HG02981 (cell line): Measurements from ENCODE around the gene ARHGAP6.

Source experiments
- ATAC-seq: cut with Tn5 transposase; IDR thresholded peaks from one replicate; pipeline ENCODE4 v1.9.1; 2021; ENCODE audit warnings: mild to moderate bottlenecking, moderate library complexity; ENCODE audit not compliant: unreplicated experiment

Gene ARHGAP6

DNA sequence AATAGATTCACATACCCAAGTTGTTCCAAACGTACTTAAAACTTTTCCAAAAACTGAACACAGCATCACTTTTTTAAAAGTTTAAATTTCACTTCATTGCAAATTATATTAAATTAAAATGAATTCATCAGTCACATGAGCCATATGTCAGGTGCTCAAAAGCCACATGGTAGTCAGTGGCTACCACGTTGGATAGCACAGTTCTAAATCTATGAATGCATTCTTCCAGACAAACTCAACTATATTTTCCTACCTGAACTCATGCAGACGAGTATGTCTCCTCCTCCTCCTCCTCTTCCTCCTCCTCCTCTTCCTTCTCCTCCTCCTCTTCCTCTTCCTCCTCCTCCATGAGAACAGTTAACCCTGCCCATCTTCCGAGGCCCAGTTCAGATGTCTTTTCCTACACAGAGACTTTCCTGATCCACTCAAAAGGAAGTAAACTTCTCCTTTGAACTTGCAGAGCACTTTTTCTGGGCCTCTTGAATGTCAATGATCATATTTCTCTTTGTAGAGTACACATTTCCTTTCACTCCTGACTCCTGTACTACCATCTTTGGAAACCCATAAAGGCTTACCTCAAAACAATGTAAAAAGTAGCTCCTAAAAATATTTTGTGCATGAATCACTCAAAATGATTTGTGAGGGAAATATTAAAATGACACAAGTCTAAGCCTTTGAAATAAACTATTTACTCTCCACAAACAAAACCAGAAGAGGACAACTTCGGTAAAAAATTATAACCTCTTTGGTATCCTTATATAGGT is 199.9 kb downstream of the ARHGAP6 start:
- ATAC-seq: no peak

DNA sequence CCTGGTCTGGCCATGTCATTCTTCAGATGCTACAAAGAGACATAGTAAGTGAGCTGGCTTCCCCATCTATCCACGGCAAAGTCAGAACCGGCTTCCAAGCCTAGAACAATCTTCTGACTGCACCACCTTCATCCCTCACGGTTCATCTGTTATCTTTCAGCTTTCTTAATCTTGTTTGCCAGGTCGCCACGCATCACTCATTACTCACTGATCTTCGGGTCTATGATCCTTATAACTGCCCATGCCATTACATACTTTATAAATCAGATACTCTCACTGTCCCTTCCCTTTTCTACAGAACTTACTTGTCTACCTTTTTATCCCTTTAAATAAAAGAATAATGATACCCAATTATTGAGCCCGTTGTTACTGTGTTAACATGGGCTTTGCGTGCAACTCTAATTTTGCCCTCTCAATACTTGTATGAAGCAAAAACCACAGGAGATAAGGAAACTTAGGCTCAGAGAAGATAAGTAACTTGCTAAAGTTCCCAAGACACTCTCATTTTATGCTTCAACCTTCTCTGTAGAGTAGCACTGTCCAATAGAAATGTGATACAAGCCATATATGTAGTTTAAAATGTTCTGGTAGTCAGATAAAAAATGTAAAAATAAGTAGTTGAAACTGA is 200.8 kb downstream of the ARHGAP6 start:
- ATAC-seq: no peak

DNA sequence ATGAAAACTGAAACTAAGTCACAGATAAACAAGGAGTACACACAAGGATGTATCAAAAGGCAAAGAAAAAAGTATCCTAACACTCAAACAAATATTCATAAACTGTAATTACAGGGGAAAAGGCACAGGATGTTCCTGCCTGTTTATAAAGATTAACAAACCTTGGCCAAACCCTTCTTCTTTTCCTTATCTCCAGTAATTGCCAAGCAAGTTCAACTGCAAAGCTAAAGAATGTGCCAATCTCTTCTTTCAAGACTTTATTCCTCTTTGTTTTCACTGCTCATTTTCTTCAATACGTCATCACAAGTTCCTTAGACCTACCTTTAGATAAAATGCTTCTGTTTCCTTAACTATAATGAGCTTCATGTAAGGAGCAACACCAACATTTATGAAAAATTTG is 201.3 kb downstream of the ARHGAP6 start:
- ATAC-seq: no peak

DNA sequence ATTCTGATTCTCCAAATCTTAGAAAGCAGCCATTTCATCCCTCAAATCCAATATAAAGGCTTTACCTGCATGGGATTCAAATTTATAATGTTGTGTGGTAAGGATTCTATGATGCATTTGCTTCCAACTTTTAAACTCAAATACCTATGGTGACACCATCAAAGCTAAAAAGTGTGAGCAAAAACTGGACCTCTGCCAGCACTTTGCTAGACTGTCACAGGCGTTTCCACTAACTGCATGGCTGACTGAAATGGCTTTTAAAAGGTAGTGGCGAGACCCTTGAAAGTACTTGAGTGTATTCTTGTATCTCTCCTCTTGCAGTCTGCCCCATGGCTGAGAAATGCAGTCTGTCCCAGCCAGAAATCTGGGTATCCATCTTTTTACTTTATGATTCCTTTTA is 203.1 kb downstream of the ARHGAP6 start:
- no peak for ATAC-seq

DNA sequence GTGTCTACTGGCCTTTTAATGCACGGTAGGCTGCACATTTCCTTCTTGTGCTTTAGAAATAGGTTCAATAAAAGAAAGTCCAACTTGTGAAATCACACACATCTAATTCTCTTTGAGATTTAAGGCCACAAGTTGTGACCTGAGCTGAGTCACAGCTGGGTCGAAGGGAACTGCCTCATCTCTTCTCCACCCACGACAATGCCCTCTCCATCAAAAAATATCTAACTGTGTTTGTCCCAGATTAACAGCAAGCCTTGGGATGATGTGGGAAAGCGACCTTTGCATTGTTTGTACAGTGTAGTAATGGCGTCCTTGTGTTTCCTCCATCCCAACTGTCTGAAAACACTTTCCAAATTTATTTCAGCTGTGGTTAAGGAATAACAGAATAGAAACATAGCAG is 203.6 kb downstream of the ARHGAP6 start:
- ATAC-seq: no peak

DNA sequence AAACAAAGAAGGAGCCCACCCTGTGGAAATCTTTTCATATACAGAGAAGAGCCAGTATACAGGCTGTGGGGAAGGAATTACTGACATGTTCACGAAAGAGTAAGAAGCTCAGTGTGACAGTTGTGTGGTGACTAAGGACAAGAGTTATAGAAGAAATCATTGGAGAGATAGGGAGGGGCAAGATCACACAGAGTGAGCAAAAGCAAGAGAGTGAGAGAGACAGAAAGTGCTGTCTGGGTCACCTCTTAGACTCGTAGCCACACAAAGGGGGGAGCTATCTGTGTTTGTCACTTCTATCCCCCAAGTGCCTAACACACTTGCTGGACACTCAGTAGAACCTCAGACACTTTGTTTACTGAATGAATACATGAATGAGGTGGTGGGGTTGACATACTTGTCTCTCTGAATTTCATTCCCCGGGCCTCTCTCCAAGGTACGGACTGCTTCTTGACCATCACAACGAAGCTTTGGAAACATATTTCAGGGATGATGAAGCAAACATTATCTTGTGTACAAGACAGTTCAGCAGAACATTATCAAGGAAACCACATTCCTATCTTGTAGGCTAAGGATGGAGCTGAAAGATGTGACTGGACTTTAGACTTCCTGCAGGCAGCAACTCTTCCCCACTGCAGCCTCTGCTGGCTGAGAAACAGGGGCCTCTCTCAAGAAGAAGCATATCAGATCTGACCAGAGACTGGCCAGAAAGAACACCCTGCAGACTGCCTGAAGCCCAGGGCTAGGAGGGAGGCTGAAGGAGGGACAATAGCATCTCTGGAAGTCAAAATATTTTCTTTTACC is 204.3 kb downstream of the ARHGAP6 start:
- ATAC-seq: no peak

DNA sequence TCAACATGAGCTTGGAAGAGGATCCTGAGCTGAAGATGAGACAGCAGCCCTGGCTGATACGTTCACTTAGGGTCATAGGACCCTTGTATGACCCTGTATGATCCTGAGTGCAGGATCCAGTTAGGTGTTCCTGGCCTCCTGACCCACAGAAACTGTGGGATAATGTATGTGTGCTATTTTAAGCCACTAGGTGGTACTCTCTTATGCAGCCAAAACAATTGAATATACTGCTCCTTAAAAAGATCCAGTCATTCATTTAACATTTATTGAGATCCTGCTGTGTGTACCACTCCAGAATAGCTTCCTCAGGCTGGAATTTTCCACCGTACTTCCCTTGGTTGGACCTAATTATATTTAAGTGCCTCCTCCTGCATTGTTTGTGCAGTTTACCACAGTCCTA is 205.4 kb downstream of the ARHGAP6 start:
- ATAC-seq: no peak

- ATAC-seq: no peak
These were observed 207.6 kb downstream of the ARHGAP6 start for GRCh38 chrX:11458170-11458569.

DNA sequence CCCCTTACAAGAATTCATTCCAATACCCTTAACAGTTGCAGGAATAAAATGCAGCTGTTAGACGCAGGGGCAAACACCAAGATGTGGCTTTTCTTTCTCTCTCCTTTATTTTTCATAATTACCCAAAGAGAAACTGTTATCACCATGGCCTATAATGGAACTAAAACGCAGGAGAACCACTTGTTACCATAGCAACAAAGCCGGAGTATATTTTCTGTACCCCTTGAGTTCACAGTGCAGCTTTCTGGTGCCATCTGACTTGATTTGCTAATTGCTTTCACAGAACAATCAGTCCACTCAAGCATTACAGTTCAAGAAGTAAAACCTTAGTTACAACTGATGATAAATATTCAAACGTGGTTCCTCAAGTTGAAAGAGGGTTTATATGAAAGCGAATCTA is 214.6 kb downstream of the ARHGAP6 start:
- ATAC-seq: no peak

DNA sequence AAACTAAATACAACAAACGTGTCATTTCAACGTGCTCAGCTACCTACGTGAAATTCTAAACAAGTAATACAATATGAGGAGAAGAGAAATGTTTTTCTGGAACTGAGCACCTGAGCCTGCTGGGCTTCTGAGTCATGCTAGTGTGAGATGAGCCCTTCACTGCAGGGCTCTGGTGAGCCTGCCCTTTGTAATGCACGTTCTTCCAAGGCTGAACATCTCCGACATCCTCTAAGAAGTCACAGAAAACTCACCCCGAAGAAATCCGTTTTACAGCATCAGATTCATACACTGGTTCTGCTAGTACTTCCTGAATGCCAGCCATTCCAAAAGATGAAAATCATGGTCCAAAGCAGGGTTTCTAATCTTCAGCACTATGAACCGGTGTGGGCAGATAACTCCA is 215.4 kb downstream of the ARHGAP6 start:
- ATAC-seq: no peak

DNA sequence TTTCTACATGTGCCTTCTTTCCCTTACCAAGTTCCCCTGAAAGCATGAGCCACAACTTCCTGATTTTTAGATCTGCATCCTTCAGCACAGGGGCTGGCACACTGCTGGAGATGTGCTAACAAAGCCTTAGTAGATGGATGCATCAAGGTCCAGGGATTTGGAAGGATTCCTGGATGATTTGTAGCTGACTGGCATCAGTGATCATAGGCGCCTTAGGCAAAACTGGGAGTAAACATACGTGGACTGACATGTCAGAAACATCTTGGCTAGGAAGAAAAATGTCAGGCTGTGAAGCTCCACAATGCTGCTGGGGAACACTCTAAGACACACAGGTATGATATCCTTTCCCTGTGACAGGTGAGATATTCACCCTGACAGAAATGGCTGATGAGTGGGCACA is 216.1 kb downstream of the ARHGAP6 start:
- ATAC-seq: no peak

DNA sequence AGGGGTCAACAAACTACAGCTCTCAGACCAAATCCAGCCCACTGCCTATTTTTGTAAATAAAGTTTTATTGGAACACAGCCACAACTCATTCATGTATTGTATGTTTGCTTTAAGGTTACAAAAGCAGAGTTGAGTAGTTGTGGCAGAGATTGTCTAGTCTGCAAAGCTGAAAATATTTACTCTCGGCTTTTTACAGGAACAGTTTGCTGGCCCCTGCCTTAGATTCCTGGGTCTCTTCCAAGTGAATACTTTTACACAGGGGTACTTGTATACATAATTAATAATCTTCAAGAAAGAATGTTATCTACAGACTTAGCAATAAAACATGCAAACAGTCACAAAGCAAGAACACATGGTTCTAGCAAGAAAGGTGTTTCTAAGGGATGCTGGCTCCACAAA is 218.3 kb downstream of the ARHGAP6 start:
- ATAC-seq: no peak

- ATAC-seq: no peak
These were observed 218.8 kb downstream of the ARHGAP6 start for GRCh38 chrX:11446949-11447348.

GRCh38 chrX:11446336-11446735 is 219.4 kb downstream of the ARHGAP6 start:
- ATAC-seq: no peak

- no peak for ATAC-seq
These were observed 220.2 kb downstream of the ARHGAP6 start for GRCh38 chrX:11445540-11445939.

DNA sequence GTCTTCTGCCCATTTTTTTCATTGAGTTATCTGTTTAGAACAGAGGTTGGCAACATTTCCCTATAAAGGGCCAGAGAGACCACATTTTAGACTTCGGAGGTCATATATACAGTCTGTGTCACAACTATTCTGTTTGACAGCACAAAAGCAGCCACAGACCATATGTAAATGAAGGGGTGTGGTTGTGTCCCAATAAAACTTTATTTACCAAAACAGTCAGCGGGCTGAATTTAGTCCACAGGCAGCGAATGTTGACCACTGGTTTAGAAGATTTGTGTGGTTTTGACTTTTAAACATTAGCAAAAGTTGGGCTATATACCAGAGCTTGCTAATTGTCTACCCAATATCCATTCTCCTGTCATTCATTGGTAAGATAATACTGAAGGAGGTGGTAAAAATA is 221.7 kb downstream of the ARHGAP6 start:
- no peak for ATAC-seq

DNA sequence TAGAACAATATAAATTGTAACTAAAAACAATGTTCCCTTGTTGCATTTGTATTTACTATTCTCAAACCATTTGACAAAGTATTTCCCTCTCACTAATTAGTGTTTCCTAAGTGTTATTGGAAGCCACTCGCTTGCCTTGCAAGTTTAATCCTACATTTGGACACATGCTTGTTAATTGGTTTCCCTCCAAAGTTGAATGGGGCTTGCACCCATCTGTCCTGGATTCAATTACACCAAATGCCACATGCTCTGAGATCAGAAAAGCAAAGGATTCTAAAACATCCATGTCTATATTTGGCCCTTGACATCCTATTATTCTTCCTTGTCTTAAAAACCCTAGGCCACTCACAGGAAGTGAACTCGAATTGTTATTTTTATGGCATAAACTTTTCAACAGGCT is 225.9 kb downstream of the ARHGAP6 start:
- ATAC-seq: no peak

DNA sequence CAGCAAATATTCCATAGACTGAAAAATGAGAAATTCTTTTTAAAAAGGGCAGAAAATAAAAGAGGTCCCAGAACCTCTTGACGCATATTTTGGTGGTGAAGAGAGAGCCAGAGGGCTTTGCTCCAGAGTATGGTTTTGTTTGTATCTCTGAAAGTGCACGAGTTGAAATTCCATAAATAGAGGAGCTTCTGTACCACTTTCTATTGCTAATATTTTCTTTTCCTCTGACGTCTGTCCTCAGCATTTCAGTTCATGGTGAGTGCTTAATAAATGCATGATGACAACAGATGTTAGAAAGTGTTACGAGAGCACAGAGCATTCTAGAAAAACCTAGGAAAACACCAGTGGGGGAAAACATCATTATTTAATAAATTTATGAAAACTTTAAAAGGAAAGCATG is 227.0 kb downstream of the ARHGAP6 start:
- ATAC-seq: no peak

- no peak for ATAC-seq
These were observed 227.4 kb downstream of the ARHGAP6 start for GRCh38 chrX:11438380-11438723.

DNA sequence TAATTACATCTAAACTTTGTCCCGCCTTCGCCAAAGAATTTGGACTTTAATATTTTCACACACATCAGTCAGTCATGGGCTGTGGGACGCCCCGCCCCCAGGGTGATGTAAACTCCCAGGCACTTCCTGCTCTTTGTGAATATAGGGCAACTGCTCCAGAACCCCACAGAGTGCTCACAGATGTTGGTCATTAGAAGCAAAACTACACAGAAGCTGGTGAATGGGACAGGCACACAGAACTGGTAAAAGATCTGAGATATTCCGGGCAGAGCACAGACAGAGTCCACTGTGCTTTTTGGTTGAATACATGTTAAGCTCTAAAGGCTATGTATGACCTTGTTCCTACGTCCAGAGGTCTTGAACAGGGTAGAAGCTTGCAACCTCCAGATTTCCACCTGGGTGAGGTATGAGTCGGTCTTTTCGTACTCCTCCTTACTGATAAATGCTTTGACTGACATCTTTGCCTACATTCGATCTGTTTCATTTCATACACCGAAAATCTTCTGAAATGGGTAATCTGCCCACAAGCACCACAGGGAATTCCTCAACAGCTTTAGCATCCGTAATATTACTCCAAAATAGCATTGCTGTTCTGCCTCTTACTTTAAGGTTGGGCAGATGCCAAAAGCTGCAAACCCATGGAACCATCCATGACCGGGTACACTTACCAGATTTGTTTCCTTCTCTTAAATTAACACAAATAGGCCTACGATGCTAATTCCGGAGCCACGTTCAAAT is 227.9 kb downstream of the ARHGAP6 start:
- no peak for ATAC-seq

- ATAC-seq: no peak
These were observed 230.2 kb downstream of the ARHGAP6 start for GRCh38 chrX:11435568-11435967.
